ENCODE measurements around the gene SCG2.

SCG2 gene

GRCh38 chr2:223570784-223571183 is 31.4 kb downstream of the SCG2 start:
- Histone ChIP-seq H3K9ac (ENCODE audit: low read length) (no peak overlapping the region), H3K9me3 (ENCODE audit: control insufficient read depth, low read length) (no peaks in the 10 kb centered on the region), H3K27me3 (replicated peaks; ENCODE audit: control insufficient read depth, insufficient read depth, low read length) (no peaks in the 10 kb centered on the region), H3K36me3 (ENCODE audit: control insufficient read depth, insufficient read depth, low read length, severe bottlenecking) (no peaks in the 10 kb centered on the region), H3K4me1 (ENCODE audit: control insufficient read depth, insufficient read depth, low read length) (no peaks in the 10 kb centered on the region), H3K4me3 (ENCODE audit: low read length) (no peak overlapping the region)
- no peak for DNase-seq (ENCODE audit: low read depth)

- H3K9ac ChIP-seq (ENCODE audit: low read length) = no peak overlapping the region
- no peaks in the 10 kb centered on the region for H3K27me3 ChIP-seq (replicated peaks; ENCODE audit: control insufficient read depth, insufficient read depth, low read length)
- no peaks in the 10 kb centered on the region for H3K9me3 ChIP-seq (ENCODE audit: control insufficient read depth, low read length)
- H3K36me3 ChIP-seq (ENCODE audit: control insufficient read depth, insufficient read depth, low read length, severe bottlenecking) = no peaks in the 10 kb centered on the region
- no peak overlapping the region for H3K4me3 ChIP-seq (ENCODE audit: low read length)
- peaks cover 9% of the 10 kb centered on the region for H3K4me1 ChIP-seq (ENCODE audit: control insufficient read depth, insufficient read depth, low read length)
- no peak for DNase-seq (ENCODE audit: low read depth)
Measured at GRCh38 chr2:223566396-223566795, 35.8 kb downstream of the SCG2 start.

- H3K4me1 ChIP-seq (ENCODE audit: control insufficient read depth, insufficient read depth, low read length) = peaks cover 9% of the 10 kb centered on the region
- DNase-seq (ENCODE audit: low read depth) = peak; percentile 77
- no peaks in the 10 kb centered on the region for H3K9me3 ChIP-seq (ENCODE audit: control insufficient read depth, low read length)
- peak overlapping the region; percentile 34 for H3K9ac ChIP-seq (ENCODE audit: low read length)
- H3K4me3 ChIP-seq (ENCODE audit: low read length) = peak overlapping the region; percentile 13
- H3K36me3 ChIP-seq (ENCODE audit: control insufficient read depth, insufficient read depth, low read length, severe bottlenecking) = no peaks in the 10 kb centered on the region
- H3K27me3 ChIP-seq (replicated peaks; ENCODE audit: control insufficient read depth, insufficient read depth, low read length) = no peaks in the 10 kb centered on the region
Measured at GRCh38 chr2:223563462-223563861, 38.7 kb downstream of the SCG2 start.

DNA sequence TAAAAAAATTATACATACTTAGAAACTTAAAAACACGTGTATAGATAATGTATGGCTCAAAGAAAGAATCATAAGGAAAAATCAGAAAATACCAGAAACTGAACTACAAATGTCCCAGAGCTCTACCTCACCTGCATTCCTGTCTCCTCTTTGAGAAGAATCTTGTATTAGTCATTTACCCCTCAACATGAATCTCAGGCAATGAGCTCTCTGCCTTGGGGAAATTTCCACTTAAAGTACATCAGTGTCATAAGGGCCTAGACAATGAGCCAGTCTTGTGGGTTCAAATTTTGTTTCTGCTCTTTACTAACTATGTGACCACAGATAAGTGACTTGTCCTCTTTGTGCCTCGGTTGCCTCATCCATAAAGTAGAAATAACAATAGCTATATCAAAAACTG is 40.1 kb downstream of the SCG2 start:
- no peaks in the 10 kb centered on the region for H3K36me3 ChIP-seq (ENCODE audit: control insufficient read depth, insufficient read depth, low read length, severe bottlenecking)
- H3K4me3 ChIP-seq (ENCODE audit: low read length) = no peak overlapping the region
- no peak overlapping the region for H3K9ac ChIP-seq (ENCODE audit: low read length)
- no peaks in the 10 kb centered on the region for H3K9me3 ChIP-seq (ENCODE audit: control insufficient read depth, low read length)
- DNase-seq (ENCODE audit: low read depth) = no peak
- peaks cover 9% of the 10 kb centered on the region for H3K4me1 ChIP-seq (ENCODE audit: control insufficient read depth, insufficient read depth, low read length)
- H3K27me3 ChIP-seq (replicated peaks; ENCODE audit: control insufficient read depth, insufficient read depth, low read length) = no peaks in the 10 kb centered on the region

- peaks cover 9% of the 10 kb centered on the region for H3K4me1 ChIP-seq (ENCODE audit: control insufficient read depth, insufficient read depth, low read length)
- no peak overlapping the region for H3K4me3 ChIP-seq (ENCODE audit: low read length)
- DNase-seq (ENCODE audit: low read depth) = no peak
- H3K9ac ChIP-seq (ENCODE audit: low read length) = no peak overlapping the region
- no peaks in the 10 kb centered on the region for H3K27me3 ChIP-seq (replicated peaks; ENCODE audit: control insufficient read depth, insufficient read depth, low read length)
- H3K36me3 ChIP-seq (ENCODE audit: control insufficient read depth, insufficient read depth, low read length, severe bottlenecking) = no peaks in the 10 kb centered on the region
- no peaks in the 10 kb centered on the region for H3K9me3 ChIP-seq (ENCODE audit: control insufficient read depth, low read length)
Measured at GRCh38 chr2:223560749-223561435, 41.3 kb downstream of the SCG2 start.

GRCh38 chr2:223558970-223559369 is 43.2 kb downstream of the SCG2 start:
- Histone ChIP-seq H3K27me3 (replicated peaks; ENCODE audit: control insufficient read depth, insufficient read depth, low read length) (peaks cover 6% of the 10 kb centered on the region), H3K9ac (ENCODE audit: low read length) (no peak overlapping the region), H3K4me1 (ENCODE audit: control insufficient read depth, insufficient read depth, low read length) (peaks cover 9% of the 10 kb centered on the region), H3K9me3 (ENCODE audit: control insufficient read depth, low read length) (no peaks in the 10 kb centered on the region), H3K36me3 (ENCODE audit: control insufficient read depth, insufficient read depth, low read length, severe bottlenecking) (no peaks in the 10 kb centered on the region), H3K4me3 (ENCODE audit: low read length) (no peak overlapping the region)
- no peak for DNase-seq (ENCODE audit: low read depth)

GRCh38 chr2:223554923-223555322 is 47.2 kb downstream of the SCG2 start:
- Histone ChIP-seq H3K9ac (ENCODE audit: low read length) (no peak overlapping the region), H3K27me3 (replicated peaks; ENCODE audit: control insufficient read depth, insufficient read depth, low read length) (peaks cover 7% of the 10 kb centered on the region), H3K9me3 (ENCODE audit: control insufficient read depth, low read length) (no peaks in the 10 kb centered on the region), H3K4me3 (ENCODE audit: low read length) (no peak overlapping the region), H3K36me3 (ENCODE audit: control insufficient read depth, insufficient read depth, low read length, severe bottlenecking) (no peaks in the 10 kb centered on the region), H3K4me1 (ENCODE audit: control insufficient read depth, insufficient read depth, low read length) (no peaks in the 10 kb centered on the region)
- no peak for DNase-seq (ENCODE audit: low read depth)

DNA sequence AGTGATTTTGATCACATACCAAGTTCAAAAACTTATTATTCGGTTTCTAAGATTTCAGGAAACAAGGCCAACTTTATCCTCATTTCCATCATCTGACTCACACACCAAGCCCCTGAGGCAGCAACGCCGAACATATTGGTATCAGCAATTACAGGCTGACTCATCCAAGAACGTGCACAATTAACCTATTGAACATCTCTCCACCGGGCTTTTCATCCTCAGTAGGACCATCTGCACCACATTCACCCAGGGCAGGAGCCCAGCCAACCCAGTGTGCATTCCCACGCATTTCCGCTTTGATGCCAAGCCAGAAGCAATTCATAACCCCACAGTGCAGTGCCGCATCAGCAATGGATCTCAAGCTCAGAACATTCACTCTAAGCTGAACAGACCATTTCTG is 52.9 kb downstream of the SCG2 start:
- Histone ChIP-seq H3K36me3 (ENCODE audit: control insufficient read depth, insufficient read depth, low read length, severe bottlenecking) (no peaks in the 10 kb centered on the region), H3K9me3 (ENCODE audit: control insufficient read depth, low read length) (no peaks in the 10 kb centered on the region), H3K4me3 (ENCODE audit: low read length) (no peak overlapping the region), H3K9ac (ENCODE audit: low read length) (no peak overlapping the region), H3K4me1 (ENCODE audit: control insufficient read depth, insufficient read depth, low read length) (peaks cover 11% of the 10 kb centered on the region), H3K27me3 (replicated peaks; ENCODE audit: control insufficient read depth, insufficient read depth, low read length) (peaks cover 3% of the 10 kb centered on the region)
- DNase-seq (ENCODE audit: low read depth) = peak; percentile 93

DNA sequence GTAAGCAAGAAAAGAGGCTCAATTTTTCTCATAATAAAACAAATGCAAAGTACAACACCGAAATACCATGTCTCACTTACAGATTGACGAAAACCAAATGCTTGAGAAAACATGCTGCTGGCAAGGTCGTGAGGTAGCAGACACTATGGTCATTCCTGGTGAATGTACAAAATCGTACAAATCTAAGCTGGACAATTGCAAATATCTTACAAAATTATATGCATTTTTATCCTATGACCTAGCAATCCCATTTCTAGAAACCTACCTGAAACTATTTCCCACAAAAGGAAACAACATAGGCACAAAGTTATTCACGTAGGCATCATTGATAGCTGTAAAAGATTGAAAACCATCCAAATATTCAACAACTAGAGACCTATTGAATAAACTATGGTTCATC is 54.0 kb downstream of the SCG2 start:
- no peak overlapping the region for H3K4me3 ChIP-seq (ENCODE audit: low read length)
- no peaks in the 10 kb centered on the region for H3K36me3 ChIP-seq (ENCODE audit: control insufficient read depth, insufficient read depth, low read length, severe bottlenecking)
- no peaks in the 10 kb centered on the region for H3K9me3 ChIP-seq (ENCODE audit: control insufficient read depth, low read length)
- DNase-seq (ENCODE audit: low read depth) = no peak
- H3K27me3 ChIP-seq (replicated peaks; ENCODE audit: control insufficient read depth, insufficient read depth, low read length) = no peaks in the 10 kb centered on the region
- H3K9ac ChIP-seq (ENCODE audit: low read length) = no peak overlapping the region
- peaks cover 11% of the 10 kb centered on the region for H3K4me1 ChIP-seq (ENCODE audit: control insufficient read depth, insufficient read depth, low read length)

All from adipocyte (in vitro differentiated cells).